ENCODE data around the gene CAMTA1.

CAMTA1 gene

GRCh38 chr1:6927626-6928025 is 142.4 kb downstream of the CAMTA1 start:
- no peak for DNase-seq (ENCODE audit: low spot score)
- no peak for FAIRE-seq

- FAIRE-seq (no peak), DNase-seq (ENCODE audit: low spot score) (no peak)
These were observed 143.0 kb downstream of the CAMTA1 start for GRCh38 chr1:6928106-6928885.

DNA sequence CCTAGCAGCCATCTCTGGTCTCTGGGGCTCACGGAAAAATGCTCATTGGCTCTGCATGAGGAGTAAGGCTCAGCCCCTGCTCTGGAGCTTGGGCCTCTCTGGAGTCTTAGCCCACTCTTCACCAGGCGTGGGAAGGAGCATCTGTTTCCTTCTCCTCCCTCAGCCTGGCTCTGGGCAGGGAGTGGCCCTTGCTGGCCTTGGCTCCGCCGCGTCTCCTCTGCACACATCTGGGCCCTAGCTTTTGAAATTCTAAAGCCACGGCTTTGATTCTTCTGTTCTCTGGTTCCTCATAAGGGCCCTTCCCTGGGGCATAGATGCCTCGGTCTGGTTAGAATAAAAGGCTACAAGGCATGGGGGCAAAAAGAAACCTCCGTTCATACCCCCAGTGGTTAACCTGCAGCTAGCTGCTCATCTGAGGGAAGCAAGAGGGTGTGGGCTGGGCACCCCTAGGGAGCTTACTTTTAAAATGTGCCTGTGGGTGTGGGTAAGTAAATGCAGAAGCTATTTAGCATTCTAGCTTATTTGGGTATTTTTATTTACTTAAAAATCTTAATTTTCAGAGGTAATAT is 145.6 kb downstream of the CAMTA1 start:
- DNase-seq (ENCODE audit: low spot score) = no peak
- no peak for FAIRE-seq

DNA sequence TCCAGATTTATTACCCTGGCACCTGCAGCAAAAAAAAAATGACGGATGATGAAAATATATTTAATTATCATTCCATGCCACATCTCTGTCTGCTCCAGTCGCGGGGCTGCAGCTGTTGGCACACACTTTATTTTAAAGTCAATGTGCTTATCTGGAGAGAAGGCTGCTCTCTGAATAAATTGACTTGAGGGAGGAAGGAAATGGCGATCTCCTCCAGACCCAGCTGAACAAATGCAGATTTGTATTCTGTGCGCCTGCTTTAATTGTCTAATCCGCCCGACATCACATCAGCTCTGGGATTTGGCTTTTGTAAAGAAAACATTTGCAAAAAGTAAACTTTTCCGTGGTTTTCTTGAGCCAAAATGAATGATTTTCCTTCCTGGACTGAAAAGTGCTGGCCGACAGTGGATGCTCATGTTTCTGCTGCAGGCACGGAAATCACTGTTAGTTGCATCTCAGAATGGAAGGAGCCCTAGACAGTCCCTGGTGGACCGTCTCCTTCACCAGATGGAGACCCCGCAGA is 150.2 kb downstream of the CAMTA1 start:
- DNase-seq (ENCODE audit: low spot score) = no peak
- no peak for FAIRE-seq

DNA sequence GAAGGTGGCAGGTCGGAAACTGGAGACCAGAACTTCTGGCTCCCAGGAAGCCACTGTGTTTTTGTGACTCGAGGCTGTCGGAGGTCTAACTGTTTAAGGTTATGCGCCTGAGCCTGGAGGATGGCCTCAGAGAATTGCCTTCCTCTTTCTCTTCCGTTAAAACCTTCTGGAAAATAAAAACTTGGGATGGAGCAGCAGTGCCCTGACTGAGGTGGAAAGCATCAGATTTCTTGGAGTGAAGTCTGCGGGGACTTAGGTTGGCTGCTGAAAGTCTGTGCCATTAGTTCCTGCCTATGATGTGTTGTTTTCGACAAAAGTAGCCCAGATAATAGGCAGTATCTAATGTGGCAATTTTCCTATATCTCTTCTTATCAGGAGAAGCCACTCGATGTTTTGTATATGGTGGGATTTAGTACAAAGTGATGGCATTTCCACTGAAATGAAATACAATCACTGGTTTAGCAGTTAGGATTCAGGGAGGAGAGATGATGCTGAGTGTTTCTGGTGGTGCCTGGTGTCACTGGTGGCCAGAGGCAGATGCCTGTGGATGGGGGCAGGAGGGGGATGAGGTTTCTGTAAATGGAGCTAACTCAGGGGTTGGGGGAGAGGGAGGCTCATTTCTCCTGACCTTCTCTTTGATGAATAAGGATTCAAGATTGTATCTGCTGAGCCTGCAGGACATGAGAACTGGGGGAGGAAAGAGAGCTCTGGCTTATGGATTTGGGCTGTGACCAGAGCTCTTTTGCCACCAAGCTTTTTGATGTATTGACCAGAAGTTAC is 150.8 kb downstream of the CAMTA1 start:
- DNase-seq (ENCODE audit: low spot score) (no peak), FAIRE-seq (no peak)

DNA sequence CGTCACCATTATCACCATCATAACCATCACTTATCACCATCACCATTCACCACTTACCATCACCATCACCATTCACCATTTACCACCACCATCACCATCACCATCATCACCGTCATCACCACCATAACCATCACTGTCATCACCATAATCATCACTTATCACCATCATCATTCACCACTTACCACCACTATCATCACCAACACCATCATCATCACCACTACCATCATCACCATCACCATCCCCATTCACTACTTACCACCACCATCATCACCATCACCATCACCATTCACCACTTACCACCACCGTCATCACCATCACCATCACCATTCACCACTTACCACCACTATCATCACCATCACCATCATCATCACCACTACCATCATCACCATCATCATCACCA is 151.8 kb downstream of the CAMTA1 start:
- FAIRE-seq (no peak), DNase-seq (ENCODE audit: low spot score) (no peak)

GRCh38 chr1:6939363-6939762 is 154.1 kb downstream of the CAMTA1 start:
- no peak for DNase-seq (ENCODE audit: low spot score)
- FAIRE-seq = no peak

GRCh38 chr1:6941786-6942185 is 156.5 kb downstream of the CAMTA1 start:
- FAIRE-seq (no peak), DNase-seq (ENCODE audit: low spot score) (no peak)

DNA sequence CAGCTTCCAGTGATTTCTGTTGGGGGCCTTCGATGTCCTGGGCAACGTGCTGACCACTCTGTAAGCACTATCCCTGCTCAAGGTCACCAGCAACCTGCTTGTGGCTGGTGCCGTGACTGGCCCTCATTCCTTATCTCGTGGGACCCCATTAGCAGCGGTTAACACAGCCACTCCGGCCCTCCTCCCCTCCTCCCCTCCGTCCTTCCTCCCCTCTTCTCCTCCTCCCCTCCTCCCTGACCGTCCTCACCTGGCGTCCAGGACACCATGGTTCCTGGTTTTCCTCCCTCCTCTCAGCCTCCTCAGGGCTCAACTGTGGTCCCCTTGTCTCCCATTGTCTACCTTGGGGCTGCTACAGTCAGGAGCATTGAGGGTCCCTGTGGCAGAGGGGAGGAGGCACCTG is 157.7 kb downstream of the CAMTA1 start:
- DNase-seq (ENCODE audit: low spot score) (no peak), FAIRE-seq (no peak)

GRCh38 chr1:6944434-6944833 is 159.2 kb downstream of the CAMTA1 start:
- FAIRE-seq = no peak
- DNase-seq (ENCODE audit: low spot score) = no peak

DNA sequence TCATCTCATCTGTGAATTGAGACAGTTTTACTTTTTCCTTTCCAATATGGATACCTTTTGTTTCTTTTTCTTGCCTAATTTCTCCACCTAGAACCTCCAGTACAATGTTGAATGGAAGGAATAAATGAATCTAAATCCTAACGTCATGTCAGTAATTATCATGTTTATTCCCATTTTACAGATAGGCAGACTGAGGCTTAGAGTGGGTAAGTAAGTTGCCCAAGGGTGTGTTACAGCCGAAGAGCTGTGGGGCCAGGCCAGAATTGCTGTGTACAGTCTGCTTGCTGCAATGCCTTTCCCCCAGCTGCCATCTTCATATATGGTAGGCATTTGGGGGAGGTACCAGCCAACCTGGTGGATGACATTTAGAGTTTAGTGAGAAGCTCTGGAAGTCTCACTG is 162.7 kb downstream of the CAMTA1 start:
- FAIRE-seq (no peak), DNase-seq (ENCODE audit: low spot score) (no peak)

GRCh38 chr1:6948416-6948815 is 163.2 kb downstream of the CAMTA1 start:
- DNase-seq (ENCODE audit: low spot score) = no peak
- FAIRE-seq = no peak

DNA sequence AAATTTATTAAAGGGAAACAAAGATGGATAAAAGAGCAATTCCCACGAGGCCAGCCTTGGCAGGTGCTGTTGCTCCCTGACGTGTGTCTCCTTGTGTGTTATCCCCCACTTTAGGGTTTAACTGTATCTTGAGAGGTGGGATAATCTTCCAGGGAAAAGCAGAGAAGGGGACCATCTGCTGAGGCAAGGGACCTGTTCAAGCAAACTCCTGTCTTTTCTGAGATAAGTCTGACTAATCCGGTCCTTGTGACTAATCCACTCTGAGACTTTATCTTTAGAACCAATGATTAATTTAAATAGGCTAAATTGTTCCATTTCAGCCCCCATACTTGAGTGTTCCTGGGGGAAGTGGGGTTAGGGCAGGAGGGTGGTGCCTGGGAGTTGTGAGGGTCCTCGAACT is 163.6 kb downstream of the CAMTA1 start:
- FAIRE-seq (no peak), DNase-seq (ENCODE audit: low spot score) (no peak)

- FAIRE-seq (no peak), DNase-seq (ENCODE audit: low spot score) (no peak)
These were observed 164.9 kb downstream of the CAMTA1 start for GRCh38 chr1:6950001-6950765.

- FAIRE-seq (no peak), DNase-seq (ENCODE audit: low spot score) (no peak)
These were observed 166.3 kb downstream of the CAMTA1 start for GRCh38 chr1:6951536-6951935.

GRCh38 chr1:6953216-6953615 is 168.0 kb downstream of the CAMTA1 start:
- no peak for FAIRE-seq
- DNase-seq (ENCODE audit: low spot score) = no peak

- FAIRE-seq (no peak), DNase-seq (ENCODE audit: low spot score) (no peak)
These were observed 168.7 kb downstream of the CAMTA1 start for GRCh38 chr1:6953907-6954364.

DNA sequence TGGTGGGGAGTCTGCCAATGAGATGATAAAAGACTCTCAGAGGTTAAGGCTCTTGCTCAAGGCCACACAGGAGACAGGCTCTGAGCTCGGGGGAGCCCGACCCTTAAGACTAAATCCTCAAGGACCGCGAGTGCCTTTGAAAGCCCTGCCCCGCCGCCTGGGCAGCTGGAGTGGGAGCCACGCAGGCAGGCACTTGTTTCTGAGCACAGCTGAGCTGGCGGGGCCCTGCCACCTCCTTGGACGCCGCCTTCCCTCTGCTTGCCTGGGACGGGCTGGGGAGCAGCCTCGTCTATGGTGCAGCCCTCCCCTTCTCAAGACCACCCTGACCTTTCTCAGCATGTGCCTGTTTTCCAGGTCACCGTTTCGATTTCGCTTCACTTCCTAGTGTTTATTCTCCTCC is 169.3 kb downstream of the CAMTA1 start:
- DNase-seq (ENCODE audit: low spot score) (no peak), FAIRE-seq (no peak)

DNA sequence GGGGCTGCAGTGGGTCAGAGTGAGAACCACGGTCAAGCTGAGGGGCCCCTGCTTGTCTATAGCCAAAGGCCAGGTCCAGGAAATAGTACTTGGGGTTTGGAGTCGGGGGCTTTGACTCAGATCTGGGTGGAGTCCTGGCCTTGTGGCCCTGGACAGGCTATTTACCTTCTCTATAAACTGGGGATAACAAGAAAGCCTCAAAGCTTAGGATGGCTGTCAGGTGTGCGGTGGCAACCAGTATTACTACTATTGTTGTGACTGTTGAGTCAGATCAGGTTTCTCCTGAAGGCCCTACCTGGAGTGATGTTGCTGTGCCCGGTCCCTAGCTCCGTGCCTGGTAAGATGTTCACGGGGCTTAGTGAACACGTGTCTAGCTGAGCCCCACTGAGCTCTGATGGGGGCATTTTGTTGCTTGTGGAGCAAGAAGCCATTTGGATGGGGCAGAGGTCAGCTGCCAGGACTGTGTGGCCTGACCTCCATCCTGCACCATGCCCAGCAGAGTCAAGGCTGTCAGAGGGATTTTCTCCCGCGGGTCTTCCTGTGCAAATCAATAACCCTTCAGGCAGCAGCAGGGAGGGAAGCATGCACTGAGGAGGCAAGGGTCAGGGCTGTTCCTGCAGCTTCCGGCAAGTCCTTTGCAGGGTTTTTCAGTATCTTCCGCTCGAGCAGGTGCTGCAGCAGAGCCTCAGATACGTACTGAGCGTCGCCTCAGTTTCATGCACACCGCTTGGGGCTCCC is 170.3 kb downstream of the CAMTA1 start:
- FAIRE-seq (no peak), DNase-seq (ENCODE audit: low spot score) (no peak)

- FAIRE-seq (no peak), DNase-seq (ENCODE audit: low spot score) (no peak)
These were observed 171.4 kb downstream of the CAMTA1 start for GRCh38 chr1:6956488-6957159.
